GM12875 (cell line): ENCODE data around the gene NPR3.

Experiments used
- H3K4me3 ChIP-seq: one replicate; pipeline ENCODE4 v1.5.1; 2011; ENCODE audit warnings: low read depth, low read length, control low read depth
- TF ChIP-seq, protein P1 (sequence below): IDR thresholded peaks from 2 replicates; pipeline ENCODE4 v1.5.1; 2011; ENCODE audit warnings: low read depth, mild to moderate bottlenecking, control low read depth, inconsistent platforms, low read length, moderate library complexity, borderline replicate concordance; ENCODE audit not compliant: insufficient read depth

NPR3 gene

DNA sequence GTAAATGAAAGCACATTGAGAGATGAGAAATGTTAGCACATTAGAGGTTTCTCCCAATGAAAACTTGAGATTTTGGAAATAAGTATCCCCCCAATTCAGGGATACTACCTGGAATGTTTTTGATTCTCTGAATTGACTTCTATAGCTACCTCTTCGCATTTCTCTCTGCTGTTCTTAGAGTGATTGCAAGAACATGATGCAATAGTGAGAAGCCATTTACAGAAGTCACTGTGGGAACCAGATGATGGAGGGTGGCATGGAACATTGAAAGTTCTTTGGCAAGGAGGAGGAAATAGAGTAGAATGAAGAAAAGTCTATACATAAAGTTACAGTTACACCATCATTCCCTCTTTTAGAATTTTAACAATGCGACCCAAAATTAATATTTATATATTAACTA, 9.2 kb downstream of the NPR3 start:
- H3K4me3 ChIP-seq = no peak overlapping the region
- TF ChIP-seq, protein P1, sequence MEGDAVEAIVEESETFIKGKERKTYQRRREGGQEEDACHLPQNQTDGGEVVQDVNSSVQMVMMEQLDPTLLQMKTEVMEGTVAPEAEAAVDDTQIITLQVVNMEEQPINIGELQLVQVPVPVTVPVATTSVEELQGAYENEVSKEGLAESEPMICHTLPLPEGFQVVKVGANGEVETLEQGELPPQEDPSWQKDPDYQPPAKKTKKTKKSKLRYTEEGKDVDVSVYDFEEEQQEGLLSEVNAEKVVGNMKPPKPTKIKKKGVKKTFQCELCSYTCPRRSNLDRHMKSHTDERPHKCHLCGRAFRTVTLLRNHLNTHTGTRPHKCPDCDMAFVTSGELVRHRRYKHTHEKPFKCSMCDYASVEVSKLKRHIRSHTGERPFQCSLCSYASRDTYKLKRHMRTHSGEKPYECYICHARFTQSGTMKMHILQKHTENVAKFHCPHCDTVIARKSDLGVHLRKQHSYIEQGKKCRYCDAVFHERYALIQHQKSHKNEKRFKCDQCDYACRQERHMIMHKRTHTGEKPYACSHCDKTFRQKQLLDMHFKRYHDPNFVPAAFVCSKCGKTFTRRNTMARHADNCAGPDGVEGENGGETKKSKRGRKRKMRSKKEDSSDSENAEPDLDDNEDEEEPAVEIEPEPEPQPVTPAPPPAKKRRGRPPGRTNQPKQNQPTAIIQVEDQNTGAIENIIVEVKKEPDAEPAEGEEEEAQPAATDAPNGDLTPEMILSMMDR = no peak

DNA sequence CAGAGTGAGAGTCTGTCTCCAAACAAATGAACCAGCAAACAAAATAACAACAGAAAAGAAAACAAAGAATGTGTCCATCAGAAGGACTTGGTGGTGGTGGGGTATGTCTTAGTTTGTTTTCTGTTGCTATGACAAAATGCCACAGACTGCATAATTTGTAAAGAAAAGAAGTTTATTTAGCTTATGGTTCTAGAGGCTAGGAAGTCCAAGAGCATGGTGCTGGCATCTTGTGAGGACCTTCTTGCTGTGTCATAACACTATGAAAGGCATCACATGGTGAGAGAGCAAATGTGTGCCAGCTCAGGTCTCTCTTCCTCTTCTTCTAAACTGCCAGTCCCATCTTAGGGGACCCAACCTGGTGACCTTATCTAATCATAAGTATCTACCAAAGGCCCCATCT, 10.5 kb downstream of the NPR3 start:
- TF ChIP-seq, protein P1 = no peak
- H3K4me3 ChIP-seq = no peak overlapping the region

DNA sequence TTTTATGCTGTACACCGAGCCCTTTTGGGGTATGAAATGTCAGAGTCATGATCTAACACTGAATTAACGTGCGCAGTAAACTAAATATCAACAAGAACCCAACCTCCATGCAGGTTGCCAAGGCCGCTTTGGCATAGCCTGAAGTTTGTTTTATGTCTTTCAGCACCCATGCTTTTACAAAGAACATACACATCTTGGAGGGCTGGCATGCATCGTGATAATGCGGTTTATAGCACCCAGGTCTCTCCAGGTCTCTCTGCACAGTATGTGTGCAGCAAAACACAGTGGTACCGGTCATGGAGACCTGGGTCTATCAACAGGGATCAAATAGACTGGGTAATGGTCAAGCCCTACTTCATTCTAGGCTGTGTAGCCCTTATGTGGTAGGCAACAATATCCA, 11.8 kb downstream of the NPR3 start:
- TF ChIP-seq, protein P1 = no peak

DNA sequence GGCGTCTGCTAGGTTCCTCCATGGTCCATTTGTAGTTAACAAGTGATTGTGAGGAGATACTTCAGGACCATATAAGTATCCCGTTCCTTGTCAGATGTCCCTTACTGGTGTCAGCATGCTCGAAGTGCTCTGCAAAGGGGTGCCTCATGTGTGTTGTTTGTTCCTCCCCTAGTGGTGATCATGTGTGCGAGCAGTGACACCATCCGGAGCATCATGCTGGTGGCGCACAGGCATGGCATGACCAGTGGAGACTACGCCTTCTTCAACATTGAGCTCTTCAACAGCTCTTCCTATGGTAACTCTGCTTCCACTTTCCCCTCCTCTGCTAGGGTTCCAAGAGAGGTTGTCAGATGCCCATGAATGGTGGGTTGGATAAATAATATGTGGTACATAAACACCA, 13.4 kb downstream of the NPR3 start:
- TF ChIP-seq, protein P1 = no peak
- no peak overlapping the region for H3K4me3 ChIP-seq

More for the DNA sequence above, 11.8 kb downstream of the NPR3 start:
- H3K4me3 ChIP-seq = no peak overlapping the region

DNA sequence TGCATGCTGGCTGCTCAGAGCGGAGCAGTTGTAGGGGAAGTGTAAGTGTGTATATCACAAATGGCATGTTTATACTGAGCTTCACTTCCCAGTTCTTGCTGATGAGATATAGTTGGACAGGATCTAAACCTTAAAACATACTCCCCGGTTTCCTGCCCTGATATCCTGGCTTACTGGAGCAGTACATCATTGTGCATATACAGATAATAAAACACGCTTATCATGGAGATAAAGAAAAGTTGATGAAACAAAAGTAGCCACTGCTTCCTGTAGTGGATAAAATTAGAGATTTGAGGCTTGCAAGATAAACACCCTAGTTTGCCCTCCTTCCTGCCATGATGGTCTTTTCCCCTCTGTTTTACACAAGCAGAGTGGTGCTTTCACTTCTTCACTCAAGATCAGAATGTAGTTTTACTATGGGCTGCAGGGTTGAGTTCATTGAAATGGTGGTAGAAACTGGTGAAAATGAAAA, 15.0 kb downstream of the NPR3 start:
- TF ChIP-seq, protein P1 = no peak
- H3K4me3 ChIP-seq = no peak overlapping the region

DNA sequence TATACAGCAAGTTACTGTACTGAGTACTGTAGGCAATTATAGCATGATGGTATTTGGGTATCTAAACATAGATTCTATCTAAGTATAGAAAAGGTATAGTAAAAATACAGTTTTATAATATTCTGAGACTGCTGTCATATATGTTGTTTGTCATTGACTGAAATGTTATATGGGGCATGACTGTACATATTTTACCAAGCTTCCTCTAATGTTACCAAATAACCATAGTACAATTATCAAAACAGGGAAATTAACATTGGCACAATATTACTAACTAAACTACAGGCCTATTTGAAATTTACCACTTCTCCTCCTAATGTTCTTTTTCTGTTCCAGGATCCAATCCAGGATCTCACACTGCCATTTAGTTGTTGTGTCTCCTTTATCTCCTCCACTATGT, 18.5 kb downstream of the NPR3 start:
- TF ChIP-seq, protein P1 = no peak
- H3K4me3 ChIP-seq = no peak overlapping the region

DNA sequence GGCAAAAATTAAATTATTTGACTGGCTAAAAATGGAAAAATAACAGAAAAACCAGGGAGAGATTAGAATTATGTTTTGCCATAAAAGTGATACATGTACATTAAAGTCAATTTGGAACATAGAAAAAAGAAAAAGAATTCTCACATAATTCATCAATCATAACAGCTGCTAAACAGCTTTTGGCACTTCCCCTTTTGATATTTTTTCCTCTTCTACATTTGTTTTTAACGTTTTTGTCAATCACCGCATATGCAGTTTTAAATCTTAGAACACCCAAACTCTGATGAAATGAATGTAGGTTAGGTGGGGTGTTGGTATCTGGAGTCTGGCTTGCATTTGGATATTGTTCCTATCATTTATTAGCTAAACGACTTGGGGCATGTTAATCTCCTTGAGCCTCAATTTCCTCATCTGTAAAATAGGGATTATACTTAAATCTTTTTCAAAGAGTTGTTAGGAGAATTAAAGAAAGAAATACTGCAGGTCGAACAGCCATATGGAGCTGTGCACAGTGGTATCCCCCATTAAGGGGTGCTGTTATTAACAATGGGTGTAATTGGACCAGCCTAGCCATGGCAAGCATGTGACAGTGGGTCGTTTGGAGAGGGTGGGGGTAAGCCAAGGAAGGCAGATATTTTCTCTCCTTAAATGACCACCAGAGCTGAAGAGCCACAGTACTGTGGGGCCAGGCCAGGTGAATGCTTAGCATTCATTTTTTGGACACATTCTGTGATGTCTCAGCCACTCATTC, 22.6 kb downstream of the NPR3 start:
- no peak overlapping the region for H3K4me3 ChIP-seq
- TF ChIP-seq, protein P1 = no peak
